ENCODE results near the gene PDE6G.

PDE6G gene

DNA sequence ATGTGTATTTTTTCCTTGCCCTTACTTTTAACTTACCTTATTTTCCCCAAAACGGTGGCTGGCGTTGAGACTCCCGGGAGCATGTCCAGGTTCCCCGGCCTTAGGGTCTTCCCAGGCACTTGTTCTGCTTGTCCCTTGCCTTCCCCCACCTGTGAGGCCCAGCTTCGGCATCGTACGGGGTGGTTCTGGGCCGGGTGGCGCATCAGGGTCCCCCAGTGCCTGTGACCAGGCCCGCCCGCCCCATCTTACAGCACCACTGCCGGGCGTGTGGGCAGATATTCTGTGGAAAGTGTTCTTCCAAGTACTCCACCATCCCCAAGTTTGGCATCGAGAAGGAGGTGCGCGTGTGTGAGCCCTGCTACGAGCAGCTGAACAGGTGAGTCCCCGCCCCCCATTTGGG lies 34.9 kb upstream of the PDE6G start:
- no peak for DNase-seq
- Histone ChIP-seq H3K4me3 (no peak overlapping the region), H3K4me1 (peaks cover 0 to 8% (median 2%) of the 10 kb centered on the region in 4 donors), H3K27me3 (no peaks in the 10 kb centered on the region), H3K36me3 (peaks cover 86 to 100% (median 100%) of the 10 kb centered on the region in 3 donors), H3K9me3 (no peaks in the 10 kb centered on the region), H3K27ac (no peak overlapping the region)
- intact Hi-C loops (cut with DNase I; ENCODE audit: low total_unique reads): no loop called here
- TF ChIP-seq, protein P1, sequence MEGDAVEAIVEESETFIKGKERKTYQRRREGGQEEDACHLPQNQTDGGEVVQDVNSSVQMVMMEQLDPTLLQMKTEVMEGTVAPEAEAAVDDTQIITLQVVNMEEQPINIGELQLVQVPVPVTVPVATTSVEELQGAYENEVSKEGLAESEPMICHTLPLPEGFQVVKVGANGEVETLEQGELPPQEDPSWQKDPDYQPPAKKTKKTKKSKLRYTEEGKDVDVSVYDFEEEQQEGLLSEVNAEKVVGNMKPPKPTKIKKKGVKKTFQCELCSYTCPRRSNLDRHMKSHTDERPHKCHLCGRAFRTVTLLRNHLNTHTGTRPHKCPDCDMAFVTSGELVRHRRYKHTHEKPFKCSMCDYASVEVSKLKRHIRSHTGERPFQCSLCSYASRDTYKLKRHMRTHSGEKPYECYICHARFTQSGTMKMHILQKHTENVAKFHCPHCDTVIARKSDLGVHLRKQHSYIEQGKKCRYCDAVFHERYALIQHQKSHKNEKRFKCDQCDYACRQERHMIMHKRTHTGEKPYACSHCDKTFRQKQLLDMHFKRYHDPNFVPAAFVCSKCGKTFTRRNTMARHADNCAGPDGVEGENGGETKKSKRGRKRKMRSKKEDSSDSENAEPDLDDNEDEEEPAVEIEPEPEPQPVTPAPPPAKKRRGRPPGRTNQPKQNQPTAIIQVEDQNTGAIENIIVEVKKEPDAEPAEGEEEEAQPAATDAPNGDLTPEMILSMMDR (IDR thresholded peaks at IDR 0.05): no peak

DNA sequence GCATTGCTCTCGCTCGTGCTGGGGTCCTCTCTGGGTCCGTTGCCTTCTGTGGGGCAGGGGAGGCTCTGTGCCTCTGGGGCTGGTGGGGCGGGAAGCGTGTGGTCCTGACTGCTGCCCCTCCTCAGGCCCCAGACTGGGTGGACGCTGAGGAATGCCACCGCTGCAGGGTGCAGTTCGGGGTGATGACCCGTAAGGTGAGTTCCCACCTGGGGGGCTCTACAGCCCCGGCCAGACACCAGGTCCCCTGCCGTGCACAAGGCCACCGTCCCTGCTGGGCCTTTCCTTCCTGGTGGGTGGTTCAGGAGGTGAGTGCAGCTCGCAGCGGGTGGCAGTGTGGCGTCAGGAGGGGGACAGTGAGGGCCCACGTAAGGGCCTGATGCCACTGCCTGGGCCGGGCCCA lies 34.2 kb upstream of the PDE6G start:
- peaks cover 80 to 100% (median 97%) of the 10 kb centered on the region in 3 donors for H3K36me3 ChIP-seq
- intact Hi-C loops (cut with DNase I; ENCODE audit: low total_unique reads): no loop called here
- H3K4me3 ChIP-seq: no peak overlapping the region
- H3K9me3 ChIP-seq: no peaks in the 10 kb centered on the region
- no peaks in the 10 kb centered on the region for H3K27me3 ChIP-seq
- TF ChIP-seq, protein P1 (IDR thresholded peaks at IDR 0.05): no peak
- H3K27ac ChIP-seq: no peak overlapping the region
- H3K4me1 ChIP-seq: peaks cover 0 to 14% (median 6%) of the 10 kb centered on the region in 4 donors
- no peak for DNase-seq

DNA sequence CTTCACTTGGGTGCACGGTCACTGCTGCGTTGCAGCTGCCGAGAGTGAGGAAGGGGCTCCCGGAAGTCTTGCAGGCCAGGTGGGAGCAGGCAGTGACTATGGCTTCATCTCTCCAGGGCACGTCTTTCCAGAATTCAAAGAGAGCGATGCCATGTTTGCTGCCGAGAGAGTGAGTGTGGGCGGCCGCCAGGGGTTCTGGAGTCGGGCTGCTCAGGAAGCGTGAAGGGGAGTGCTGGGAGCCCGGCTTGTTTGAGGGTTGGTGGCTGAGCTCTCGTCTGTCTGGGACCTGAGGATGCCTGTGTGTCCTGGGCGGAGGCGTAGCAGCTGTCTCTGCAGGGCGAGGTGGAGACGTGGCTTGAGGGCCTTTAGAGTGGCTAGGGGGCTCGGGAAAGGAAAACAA lies 33.7 kb upstream of the PDE6G start:
- peaks cover 0 to 19% (median 11%) of the 10 kb centered on the region in 4 donors for H3K4me1 ChIP-seq
- intact Hi-C loops (cut with DNase I; ENCODE audit: low total_unique reads): no loop called here
- DNase-seq: no peak
- H3K9me3 ChIP-seq: no peaks in the 10 kb centered on the region
- no peak overlapping the region for H3K27ac ChIP-seq
- H3K4me3 ChIP-seq: no peak overlapping the region
- H3K36me3 ChIP-seq: peaks cover 75 to 97% (median 92%) of the 10 kb centered on the region in 3 donors
- no peaks in the 10 kb centered on the region for H3K27me3 ChIP-seq
- TF ChIP-seq, protein P1 (IDR thresholded peaks at IDR 0.05): no peak

DNA sequence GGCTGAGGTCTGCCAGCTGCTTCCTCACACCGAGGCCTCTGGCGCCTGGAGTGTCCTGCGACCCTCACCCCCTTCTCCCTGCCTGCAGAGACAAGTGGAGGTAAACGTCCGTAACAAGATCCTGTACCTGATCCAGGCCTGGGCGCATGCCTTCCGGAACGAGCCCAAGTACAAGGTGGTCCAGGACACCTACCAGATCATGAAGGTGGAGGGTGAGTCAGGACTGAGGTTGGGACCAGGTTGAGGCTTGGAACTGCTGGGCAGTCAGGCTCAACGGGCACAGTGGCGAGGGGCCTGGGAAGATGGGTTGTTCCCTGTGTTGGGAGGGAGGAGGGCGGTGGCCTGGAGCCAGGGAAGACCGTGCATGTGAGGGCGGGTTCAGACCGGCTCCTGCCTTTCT lies 32.3 kb upstream of the PDE6G start:
- H3K9me3 ChIP-seq: no peaks in the 10 kb centered on the region
- H3K4me3 ChIP-seq: no peak overlapping the region
- TF ChIP-seq, protein P1 (IDR thresholded peaks at IDR 0.05): no peak
- H3K27ac ChIP-seq: no peak overlapping the region
- H3K36me3 ChIP-seq: peaks cover 68 to 83% (median 78%) of the 10 kb centered on the region in 3 donors
- DNase-seq: no peak
- H3K27me3 ChIP-seq: no peaks in the 10 kb centered on the region
- H3K4me1 ChIP-seq: peaks cover 0 to 26% (median 18%) of the 10 kb centered on the region in 4 donors
- intact Hi-C loops (cut with DNase I; ENCODE audit: low total_unique reads): no loop called here

DNA sequence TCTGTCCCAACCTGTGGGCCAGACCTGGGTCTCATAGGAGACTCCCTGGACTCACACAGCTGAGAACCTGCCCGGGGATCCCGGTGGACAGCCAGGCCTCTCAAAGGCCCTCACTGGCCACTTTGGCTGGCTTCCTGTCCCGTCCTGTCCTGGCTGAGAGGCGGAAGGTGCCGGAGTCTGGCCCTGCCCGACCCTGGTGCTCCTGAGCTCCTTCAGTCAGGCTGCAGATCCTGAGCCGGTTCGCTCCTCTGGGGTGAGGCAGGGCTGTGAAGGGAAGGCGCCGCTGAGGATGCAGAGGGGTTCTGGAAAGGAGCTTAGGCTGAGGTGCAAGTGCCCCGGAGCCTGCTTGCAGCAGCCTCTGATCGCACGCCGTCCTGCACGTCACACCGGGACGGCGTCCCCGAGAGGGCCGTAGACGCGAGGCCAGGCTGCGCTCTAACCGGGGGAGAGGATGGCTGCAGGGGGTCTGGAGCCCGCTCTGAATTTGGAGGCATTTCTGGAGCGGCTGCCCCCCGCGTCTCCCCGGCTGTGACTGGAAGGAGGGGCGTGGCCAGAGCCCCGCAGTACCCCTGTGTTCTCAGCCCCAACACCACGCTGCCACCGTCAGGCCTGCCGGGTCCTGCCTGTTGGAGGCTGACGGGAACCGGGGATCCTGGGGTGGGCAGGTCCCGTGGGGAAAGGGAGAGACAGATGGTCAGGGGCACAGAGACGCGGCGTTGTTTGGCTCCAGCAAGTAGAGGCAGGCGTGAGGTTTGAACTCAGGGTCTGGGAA lies 31.6 kb upstream of the PDE6G start:
- no peak for DNase-seq
- intact Hi-C loops (cut with DNase I; ENCODE audit: low total_unique reads): no loop called here
- TF ChIP-seq, protein P1 (IDR thresholded peaks at IDR 0.05): no peak
- Histone ChIP-seq H3K4me1 (peaks cover 0 to 30% (median 20%) of the 10 kb centered on the region in 4 donors), H3K27ac (no peak overlapping the region), H3K27me3 (no peaks in the 10 kb centered on the region), H3K36me3 (peaks cover 63 to 76% (median 71%) of the 10 kb centered on the region in 3 donors), H3K9me3 (no peaks in the 10 kb centered on the region), H3K4me3 (no peak overlapping the region)

Measured in tibial artery (tissue), 4 donors.